PC-9 (cell line): Measurements from ENCODE around the gene COL25A1.

Experiments
- EZH2 ChIP-seq: fragments of 200-600 bp; sonication (generic); IDR thresholded peaks from 2 replicates; pipeline ENCODE4 v1.8.0; 2017; ENCODE audit warnings: antibody characterized with exemption, low read depth
- TF ChIP-seq, protein P1 (sequence below): fragments of 200-600 bp; sonication (generic); conservative IDR thresholded peaks from 2 replicates; pipeline ENCODE4 v1.6.1; 2017; ENCODE audit warnings: mixed run types, antibody characterized with exemption, mild to moderate bottlenecking, moderate library complexity

DNA sequence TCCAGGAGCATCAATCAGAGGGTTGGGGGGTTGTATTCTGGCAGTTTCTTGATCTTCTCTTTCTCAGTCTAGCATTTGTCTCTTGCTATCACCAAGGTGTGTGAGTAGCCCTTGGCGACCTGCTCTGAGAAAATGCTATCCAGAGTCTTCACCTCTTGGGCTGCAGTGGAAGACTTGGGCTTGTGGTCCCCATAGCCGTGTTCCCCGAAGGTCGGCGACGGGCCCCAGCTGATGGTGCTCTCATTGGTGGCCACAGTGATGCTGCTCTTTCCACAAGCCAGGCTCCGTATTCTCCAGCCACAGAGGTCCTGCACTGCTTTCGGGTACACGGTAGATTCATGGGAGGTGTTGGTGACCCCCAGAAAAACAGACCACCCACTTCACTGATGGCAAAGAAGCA lies 513.7 kb downstream of the COL25A1 start:
- TF ChIP-seq, protein P1, sequence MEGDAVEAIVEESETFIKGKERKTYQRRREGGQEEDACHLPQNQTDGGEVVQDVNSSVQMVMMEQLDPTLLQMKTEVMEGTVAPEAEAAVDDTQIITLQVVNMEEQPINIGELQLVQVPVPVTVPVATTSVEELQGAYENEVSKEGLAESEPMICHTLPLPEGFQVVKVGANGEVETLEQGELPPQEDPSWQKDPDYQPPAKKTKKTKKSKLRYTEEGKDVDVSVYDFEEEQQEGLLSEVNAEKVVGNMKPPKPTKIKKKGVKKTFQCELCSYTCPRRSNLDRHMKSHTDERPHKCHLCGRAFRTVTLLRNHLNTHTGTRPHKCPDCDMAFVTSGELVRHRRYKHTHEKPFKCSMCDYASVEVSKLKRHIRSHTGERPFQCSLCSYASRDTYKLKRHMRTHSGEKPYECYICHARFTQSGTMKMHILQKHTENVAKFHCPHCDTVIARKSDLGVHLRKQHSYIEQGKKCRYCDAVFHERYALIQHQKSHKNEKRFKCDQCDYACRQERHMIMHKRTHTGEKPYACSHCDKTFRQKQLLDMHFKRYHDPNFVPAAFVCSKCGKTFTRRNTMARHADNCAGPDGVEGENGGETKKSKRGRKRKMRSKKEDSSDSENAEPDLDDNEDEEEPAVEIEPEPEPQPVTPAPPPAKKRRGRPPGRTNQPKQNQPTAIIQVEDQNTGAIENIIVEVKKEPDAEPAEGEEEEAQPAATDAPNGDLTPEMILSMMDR, result no peak
- no peak for TF ChIP-seq EZH2
